ENCODE results near the gene PTGR3. TPM values are rescaled to one million over a fixed set of nuclear protein-coding genes. Genes with fewer than 3 reads are reported as not detected.

Gene PTGR3
- total RNA-seq, 2 donors from 2014 or later: 43.4 to 59.1 TPM

GRCh38 chr18:75159238-75159518, 49.8 kb downstream of the PTGR3 start:
- no peak overlapping the region for H3K27ac ChIP-seq
- H3K4me3 ChIP-seq: no peak overlapping the region
- no peak overlapping the region for H3K9ac ChIP-seq (ENCODE audit: low read depth in 2 of 2, low read length in 2 of 2)
- no peak for TF ChIP-seq CTCF (IDR thresholded peaks at IDR 0.05)
- intact Hi-C loops (cut with DNase I): no loop called here
- H3K9me3 ChIP-seq: no peaks in the 10 kb centered on the region
- H3K4me1 ChIP-seq: no peaks in the 10 kb centered on the region
- H3K36me3 ChIP-seq: no peaks in the 10 kb centered on the region
- no peak for DNase-seq
- H3K27me3 ChIP-seq: no peaks in the 10 kb centered on the region

Other genes with a start within 250 kb of the PTGR3 start
- gene TSHZ1, start 1.7 kb upstream of the PTGR3 start, total RNA-seq: 10 to 100 TPM; 16.6 to 34.3 TPM
- gene SMIM21, start 218.6 kb upstream of the PTGR3 start, total RNA-seq: not detected